A549 (cell line): ENCODE measurements around the gene TMEM121. TPM values are rescaled to one million over a fixed set of nuclear protein-coding genes. Genes with fewer than 3 reads are reported as not detected.

ENCODE experiments used
- ATAC-seq, 2 experiments: fragments of 200-7000 bp in 1 of 2; fragments of >200 bp in 1 of 2; cut with Nextera tagmentation in 1 of 2; cut with Tn5 transposase in 1 of 2; 3 replicates each; pipeline versions ENCODE4 v1.8.0 to v1.9.1; 2018 to 2020; ENCODE audit warnings: mild to moderate bottlenecking in 1 of 2, moderate library complexity in 1 of 2
- CTCF ChIA-PET: fragments of 300-600 bp; sonication (Branson Sonifier 250); formaldehyde crosslinking; extraction: SDS; loops from one replicate; lab custom pipeline; 2021; ENCODE audit warnings: antibody characterized with exemption, inconsistent platforms; lab: Yijun Ruan, JAX
- POLR2A ChIA-PET: fragments of 350-600 bp; formaldehyde crosslinking; extraction: SDS; loops from one replicate; lab custom pipeline; 2021; ENCODE audit warnings: antibody characterized with exemption, inconsistent platforms; lab: Yijun Ruan, JAX
- DNase-seq, 2 experiments: peaks; one replicate each; pipeline versions ENCODE4 v3.0.0 to v3.0.0-alpha.2; 2011 to 2016; ENCODE audit warnings: low read depth in 1 of 2, low spot score in 1 of 2
- FAIRE-seq: peaks from 2 replicates; lab custom pipeline; 2011; peaks lifted over from hg19 to GRCh38; lab: Jason Lieb, UNC
- H3K27ac ChIP-seq, 2 experiments: fragments of >200 bp; sonication (Bioruptor Twin); formaldehyde crosslinking; 3 replicates each; pipeline ENCODE4 v1.5.1; 2016 to 2017
- H3K4me1 ChIP-seq: fragments of >200 bp; sonication (Bioruptor Twin); formaldehyde crosslinking; 3 replicates; pipeline ENCODE4 v1.6.1; 2016
- H3K4me2 ChIP-seq: fragments of >200 bp; sonication (Bioruptor Twin); formaldehyde crosslinking; 3 replicates; pipeline ENCODE4 v1.6.1; 2016
- H3K4me3 ChIP-seq: fragments of >200 bp; sonication (Bioruptor Twin); formaldehyde crosslinking; 3 replicates; pipeline ENCODE4 v1.5.1; 2016
- H3K9me3 ChIP-seq: fragments of >200 bp; sonication (Bioruptor Twin); formaldehyde crosslinking; 3 replicates; pipeline ENCODE4 v1.6.1; 2016
- CEBPB ChIP-seq, 2 experiments: fragments of >200 bp in 1 of 2; sonication (Bioruptor Twin) in 1 of 2; formaldehyde crosslinking in 1 of 2; IDR thresholded peaks; 2 replicates each; pipeline ENCODE4 v1.6.1; 2012 to 2016
- CHD2 ChIP-seq: fragments of 150-350 bp; IDR thresholded peaks from 2 replicates; pipeline ENCODE4 v1.6.1; 2014; ENCODE audit warnings: low read length; ENCODE audit not compliant: partially characterized antibody
- CHD4 ChIP-seq: fragments of 200-600 bp; sonication (generic); IDR thresholded peaks from 2 replicates; pipeline ENCODE4 v1.6.1; 2016; ENCODE audit warnings: antibody characterized with exemption, mild to moderate bottlenecking, borderline replicate concordance
- EP300 ChIP-seq, 2 experiments: fragments of >200 bp; sonication (Bioruptor Twin); formaldehyde crosslinking; IDR thresholded peaks; 2 replicates in 1 of 2; 3 replicates in 1 of 2; pipeline ENCODE4 v1.6.1; 2016 to 2017
- FOXS1 ChIP-seq: fragments of 250-450 bp; sonication (Bioruptor Pico); IDR thresholded peaks from 2 replicates; pipeline ENCODE4 v1.5.0; 2020; ENCODE audit warnings: mild to moderate bottlenecking, moderate library complexity
- GATA3 ChIP-seq: IDR thresholded peaks from 2 replicates; pipeline ENCODE4 v1.6.1; 2012; ENCODE audit warnings: borderline replicate concordance
- HOXA7 ChIP-seq: fragments of 250-450 bp; sonication (Bioruptor Pico); IDR thresholded peaks from 2 replicates; pipeline ENCODE4 v1.5.0; 2020; ENCODE audit warnings: mild to moderate bottlenecking, moderate library complexity
- HOXB13 ChIP-seq: fragments of 250-450 bp; sonication (Bioruptor Pico); IDR thresholded peaks from 2 replicates; pipeline ENCODE4 v1.5.0; 2020; ENCODE audit warnings: low read depth, mild to moderate bottlenecking, moderate library complexity
- MAZ ChIP-seq: fragments of 150-350 bp; IDR thresholded peaks from 2 replicates; pipeline ENCODE4 v1.6.1; 2014; ENCODE audit warnings: antibody characterized with exemption, low read depth, low read length, borderline replicate concordance
- MYC ChIP-seq: IDR thresholded peaks from 2 replicates; pipeline ENCODE4 v1.6.1; 2012; ENCODE audit warnings: mild to moderate bottlenecking, inconsistent platforms, low read length, improper control_type of control experiment, borderline replicate concordance
- NFE2L2 ChIP-seq: fragments of 150-350 bp; conservative IDR thresholded peaks from 2 replicates; pipeline ENCODE4 v1.6.1; 2014; ENCODE audit warnings: low read length
- NPAS2 ChIP-seq: fragments of 250-450 bp; sonication (Bioruptor Pico); IDR thresholded peaks from 2 replicates; pipeline ENCODE4 v1.8.0; 2022; ENCODE audit warnings: mild to moderate bottlenecking, moderate library complexity, borderline replicate concordance
- NR3C1 ChIP-seq: fragments of >200 bp; sonication (Bioruptor Twin); formaldehyde crosslinking; IDR thresholded peaks from 3 replicates; pipeline ENCODE4 v1.6.1; 2017
- PHF8 ChIP-seq: fragments of 200-600 bp; sonication (generic); IDR thresholded peaks from 2 replicates; pipeline ENCODE4 v1.6.1; 2016; ENCODE audit warnings: low read depth, mild to moderate bottlenecking, antibody characterized with exemption, moderate library complexity, borderline replicate concordance
- POLR2A ChIP-seq: IDR thresholded peaks from 2 replicates; pipeline ENCODE4 v1.6.1; 2012; ENCODE audit warnings: mild to moderate bottlenecking, low read length
- RAD21 ChIP-seq, 2 experiments: fragments of >200 bp in 1 of 2; sonication (Bioruptor Twin) in 1 of 2; formaldehyde crosslinking in 1 of 2; IDR thresholded peaks in 1 of 2; conservative IDR thresholded peaks in 1 of 2; 2 replicates in 1 of 2; 3 replicates in 1 of 2; pipeline ENCODE4 v1.6.1; 2012 to 2018; ENCODE audit warnings: inconsistent platforms in 1 of 2
- SMC3 ChIP-seq: fragments of >200 bp; sonication (Bioruptor Twin); formaldehyde crosslinking; IDR thresholded peaks from 3 replicates; pipeline ENCODE4 v1.6.1; 2018; ENCODE audit warnings: inconsistent platforms
- ZFP36 ChIP-seq: fragments of 450-650 bp; IDR thresholded peaks from 2 replicates; pipeline ENCODE4 v1.6.1; 2014; ENCODE audit warnings: borderline replicate concordance; ENCODE audit not compliant: partially characterized antibody
- WGBS: methylation state at CpG from one replicate; pipeline ENCODE4 v1.1.6; 2017; ENCODE audit errors: missing lambda C conversion rate; 5-methylcytosine and 5-hydroxymethylcytosine counted together
- polyA plus RNA-seq, 4 experiments: library from polyadenylated mRNA; depleted of rRNA in 3 of 4; stranded (reverse); fragments of >200 nt; fragmentation: RNase III in 1 of 4; extraction: RNeasy Plus Mini Kit Qiagen cat#74134 plus additional on column Dnase treatment in 1 of 4; gene quantifications; 2 replicates in 3 of 4; 3 replicates in 1 of 4; pipeline ENCODE4 v1.2.3, GENCODE V29; 2011 to 2017
- TF ChIP-seq, protein P1 (sequence below): IDR thresholded peaks from 2 replicates; pipeline ENCODE4 v1.6.1; 2012
- TF ChIP-seq, protein P2 (sequence below): fragments of >200 bp; sonication (Bioruptor Twin); formaldehyde crosslinking; IDR thresholded peaks from 3 replicates; pipeline ENCODE4 v1.5.1; 2016

Gene TMEM121
- polyA plus RNA-seq, 2 of the 4 experiments (the other 2 are of a cell fraction), result 2.3 to 5.7 TPM

DNA sequence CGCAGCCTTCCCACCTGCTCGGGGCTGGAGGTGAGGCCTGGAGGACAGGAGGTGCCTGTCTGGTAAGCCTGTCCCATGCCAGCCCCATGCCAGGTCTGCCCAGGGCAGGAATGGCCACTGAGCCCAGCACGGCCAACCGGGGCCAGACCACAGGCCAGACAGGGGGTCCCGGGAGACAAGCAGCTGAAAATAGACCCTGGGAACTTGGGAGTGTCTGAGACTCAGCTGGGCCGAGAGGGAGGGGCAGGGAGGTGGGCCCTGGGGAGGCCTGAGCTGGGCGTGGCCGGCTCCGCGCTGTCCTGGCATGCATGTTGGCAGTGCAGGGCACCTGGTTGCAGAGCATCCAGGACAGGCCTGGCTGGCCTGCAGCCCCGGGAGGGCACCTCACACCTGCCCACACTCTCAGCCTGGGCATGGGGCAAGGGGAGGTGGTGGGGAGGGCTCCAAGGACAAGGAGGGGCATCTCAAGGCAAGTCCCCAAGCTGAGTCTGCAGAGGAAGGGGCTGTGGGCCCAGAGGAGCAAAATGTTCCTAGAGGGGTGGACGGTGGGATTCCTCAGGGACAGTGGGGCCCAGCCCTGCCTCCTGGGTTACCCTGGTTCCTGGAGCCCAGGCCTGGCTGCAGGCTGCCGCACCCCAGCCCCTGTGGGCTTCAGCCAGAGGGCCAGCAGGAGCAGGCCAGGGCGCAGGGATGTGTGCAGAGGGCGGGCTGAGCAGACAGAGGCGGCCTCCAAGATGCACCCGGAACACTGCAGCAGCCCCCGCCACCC, 42.9 kb upstream of the TMEM121 start:
- Histone ChIP-seq H3K4me1 (peaks cover 84% of the 10 kb centered on the region), H3K4me2 (peak overlapping the region; percentile 99), H3K4me3 (no peak overlapping the region), H3K27ac (peak overlapping the region; percentile 99 to 100), H3K9me3 (no peaks in the 10 kb centered on the region)
- ChIA-PET POLR2A (no interaction called here), CTCF (interaction anchor here (1.0 to 4.7 kb wide), 4 partner anchors 13 to 45 kb away, joined by 3 to 107 read pairs (median 27); no protein-coding TSS in a partner anchor)
- no peak for FAIRE-seq
- WGBS, result 54% methylated on average over 10 of the region's 18 CpGs
- no peak for ATAC-seq
- peak in 1 of 2 experiments; percentile 60 for DNase-seq
- TF ChIP-seq NFE2L2 (no peak), PHF8 (no peak)
- TF ChIP-seq, protein P1, sequence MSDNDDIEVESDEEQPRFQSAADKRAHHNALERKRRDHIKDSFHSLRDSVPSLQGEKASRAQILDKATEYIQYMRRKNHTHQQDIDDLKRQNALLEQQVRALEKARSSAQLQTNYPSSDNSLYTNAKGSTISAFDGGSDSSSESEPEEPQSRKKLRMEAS, result no peak

DNA sequence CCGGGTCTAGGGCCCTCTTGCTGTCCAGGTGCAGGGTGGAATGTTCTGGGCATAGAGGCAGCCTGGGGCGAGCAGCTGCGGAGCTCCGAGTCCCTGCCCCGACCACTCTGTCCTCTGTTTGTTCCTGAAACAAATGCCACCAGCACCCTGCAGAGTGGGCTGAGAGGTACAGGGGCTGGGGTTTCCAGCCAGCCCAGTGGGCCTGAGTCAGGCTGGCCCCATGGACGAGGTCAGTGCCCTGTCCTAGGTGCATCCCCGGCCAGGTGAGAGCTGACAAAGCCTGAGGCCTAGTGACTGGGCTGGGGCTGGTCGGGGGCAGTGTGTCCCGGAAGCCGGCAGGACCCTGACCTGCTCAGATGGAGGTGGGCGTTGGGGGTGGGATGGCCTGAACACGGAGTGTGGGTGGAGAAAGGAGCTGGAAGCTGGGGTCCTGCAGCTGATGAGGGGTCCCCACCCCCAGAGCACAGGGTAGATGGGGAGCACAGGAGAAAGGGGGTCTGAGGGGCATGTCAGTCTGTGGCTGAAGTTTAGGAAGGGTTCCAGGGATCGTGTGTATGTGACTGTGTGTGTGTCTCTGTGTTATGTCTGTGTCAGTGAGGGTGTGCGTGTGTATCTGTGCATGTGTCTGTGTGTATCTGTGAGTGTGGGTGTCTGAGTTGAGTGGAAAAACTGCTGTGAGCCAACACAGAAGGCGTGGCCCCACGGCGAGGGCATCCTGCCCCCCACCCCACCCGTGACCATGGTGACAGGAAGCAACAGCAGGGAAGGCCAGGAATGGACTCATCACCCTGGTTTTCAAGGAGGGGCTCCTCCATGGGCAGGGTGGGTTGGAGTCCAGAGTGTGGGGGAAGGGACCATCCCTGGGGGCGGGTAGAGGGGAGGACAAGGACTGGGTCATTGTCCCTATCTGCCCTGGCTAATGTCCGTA, 42.0 kb upstream of the TMEM121 start:
- WGBS, result 81% methylated on average over 14 of the region's 20 CpGs
- Histone ChIP-seq H3K4me2 (0 out of 3 replicates have a peak overlapping the region, but pooled peaks have one; percentile 5), H3K4me3 (no peak overlapping the region), H3K4me1 (peaks cover 84% of the 10 kb centered on the region), H3K27ac (peak overlapping the region; percentile 99 to 100; a peak in 4 of 6 replicates), H3K9me3 (no peaks in the 10 kb centered on the region)
- TF ChIP-seq POLR2A, result peak; percentile 4; the same call in 1 of the 2 replicates
- no peak for TF ChIP-seq ZFP36
- ChIA-PET CTCF (interaction anchor here (1.0 to 4.7 kb wide), 4 partner anchors 14 to 44 kb away, joined by 3 to 107 read pairs (median 16); no protein-coding TSS in a partner anchor), POLR2A (no interaction called here)
- peak in 1 of 2 experiments; percentile 53 for DNase-seq
- no peak for ATAC-seq
- no peak for FAIRE-seq

DNA sequence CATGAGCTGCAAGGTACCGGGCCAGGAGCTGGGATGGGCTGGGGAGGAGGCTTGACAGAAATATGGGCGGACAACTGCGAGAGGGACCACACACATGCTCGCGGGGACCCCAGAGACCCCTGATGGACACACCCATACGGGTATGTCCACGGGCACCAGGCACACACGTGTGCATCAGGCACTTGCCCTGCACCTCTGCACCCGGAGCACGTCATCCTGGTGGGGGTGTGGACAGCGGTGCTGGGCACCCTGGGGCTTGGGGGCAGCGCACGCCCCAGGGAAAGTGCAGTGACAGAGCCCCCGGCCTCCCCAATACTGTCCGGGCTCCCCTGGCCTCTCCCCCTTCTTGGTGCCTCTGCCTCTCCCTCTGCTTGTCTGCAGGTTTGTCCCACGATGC, 41.4 kb upstream of the TMEM121 start:
- no peak for ATAC-seq
- TF ChIP-seq NPAS2 (CRISPR knock-in tag), result no peak
- no peak for TF ChIP-seq CEBPB (IDR thresholded peaks at IDR 0.05)
- TF ChIP-seq, all 56 proteins: peak for 0
- H3K9me3 ChIP-seq, result no peaks in the 10 kb centered on the region
- ChIA-PET POLR2A (no interaction called here), CTCF (interaction anchor here (1.0 to 1.4 kb wide), 2 partner anchors 28 to 45 kb away, joined by 3 to 4 read pairs; no protein-coding TSS in a partner anchor)
- 89% methylated on average over 15 of the region's 16 CpGs for WGBS
- FAIRE-seq (no peak), DNase-seq (no peak)
- no peak overlapping the region for H3K4me3 ChIP-seq
- no peak overlapping the region for H3K4me2 ChIP-seq
- peak overlapping the region in 1 of 2 experiments; percentile 99; a peak in 3 of 6 replicates for H3K27ac ChIP-seq
- peaks cover 80% of the 10 kb centered on the region for H3K4me1 ChIP-seq

DNA sequence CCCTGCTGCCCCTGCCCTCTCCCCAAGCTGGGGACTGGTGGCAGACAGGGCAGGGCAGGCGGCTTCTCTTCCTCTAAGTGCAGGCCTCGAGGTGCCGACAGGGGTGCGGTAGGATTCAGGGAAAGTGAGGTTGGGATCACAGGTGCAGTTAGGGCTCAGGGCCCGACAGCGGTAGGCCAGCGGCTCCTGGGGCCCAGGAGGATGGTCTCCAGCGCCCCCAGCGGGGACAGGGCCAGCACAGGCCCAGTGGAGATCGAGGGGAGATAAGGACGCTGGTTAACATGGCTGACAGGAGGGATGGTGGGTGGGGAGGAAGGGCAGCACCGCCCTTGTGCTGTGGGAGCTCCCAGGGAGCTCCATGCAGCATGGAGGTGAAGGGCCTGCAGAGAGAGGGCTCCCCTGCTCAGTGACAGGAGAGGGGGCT, 40.6 kb upstream of the TMEM121 start:
- Histone ChIP-seq H3K4me3 (no peak overlapping the region), H3K4me1 (peaks cover 72% of the 10 kb centered on the region), H3K9me3 (no peaks in the 10 kb centered on the region), H3K27ac (peak overlapping the region; percentile 46 to 99), H3K4me2 (peak overlapping the region; percentile 92)
- ATAC-seq, result peak; percentile 0 to 14; a peak in 3 of 6 replicates
- TF ChIP-seq ZFP36 (no peak), CHD2 (no peak), MAZ (0 out of 2 replicates have a peak, but pooled peaks have one; percentile 19), FOXS1 (CRISPR knock-in tag) (no peak), RAD21 (conservative IDR thresholded peaks at IDR 0.05 in 1 of 2, IDR thresholded peaks at IDR 0.05 in 1 of 2) (peak; percentile 38 to 62), MYC (no peak), NR3C1 (no peak), SMC3 (peak; percentile 14; the same call in 1 of the 3 replicates), PHF8 (no peak), EP300 (IDR thresholded peaks at IDR 0.05) (no peak), CHD4 (no peak), HOXB13 (CRISPR knock-in tag) (0 out of 2 replicates have a peak, but pooled peaks have one; percentile 32), HOXA7 (CRISPR knock-in tag) (no peak), GATA3 (peak; percentile 99)
- TF ChIP-seq, protein P2, sequence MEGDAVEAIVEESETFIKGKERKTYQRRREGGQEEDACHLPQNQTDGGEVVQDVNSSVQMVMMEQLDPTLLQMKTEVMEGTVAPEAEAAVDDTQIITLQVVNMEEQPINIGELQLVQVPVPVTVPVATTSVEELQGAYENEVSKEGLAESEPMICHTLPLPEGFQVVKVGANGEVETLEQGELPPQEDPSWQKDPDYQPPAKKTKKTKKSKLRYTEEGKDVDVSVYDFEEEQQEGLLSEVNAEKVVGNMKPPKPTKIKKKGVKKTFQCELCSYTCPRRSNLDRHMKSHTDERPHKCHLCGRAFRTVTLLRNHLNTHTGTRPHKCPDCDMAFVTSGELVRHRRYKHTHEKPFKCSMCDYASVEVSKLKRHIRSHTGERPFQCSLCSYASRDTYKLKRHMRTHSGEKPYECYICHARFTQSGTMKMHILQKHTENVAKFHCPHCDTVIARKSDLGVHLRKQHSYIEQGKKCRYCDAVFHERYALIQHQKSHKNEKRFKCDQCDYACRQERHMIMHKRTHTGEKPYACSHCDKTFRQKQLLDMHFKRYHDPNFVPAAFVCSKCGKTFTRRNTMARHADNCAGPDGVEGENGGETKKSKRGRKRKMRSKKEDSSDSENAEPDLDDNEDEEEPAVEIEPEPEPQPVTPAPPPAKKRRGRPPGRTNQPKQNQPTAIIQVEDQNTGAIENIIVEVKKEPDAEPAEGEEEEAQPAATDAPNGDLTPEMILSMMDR, result peak; percentile 40; the same call in 2 of the 3 replicates
- TF ChIP-seq, protein P1, result peak; percentile 56
- FAIRE-seq, result no peak
- ChIA-PET POLR2A (interaction anchor here (1.4 kb wide), 1 partner anchor 43 kb away, joined by 3 read pairs; no protein-coding TSS in a partner anchor), CTCF (interaction anchor here (0.7 to 1.6 kb wide), 10 partner anchors 16 to 395 kb away, joined by 3 to 7 read pairs (median 4); no protein-coding TSS in a partner anchor)
- peak; percentile 65 to 84 for DNase-seq
- WGBS, result 31% methylated on average over 11 of the region's 12 CpGs
